ENCODE data around the gene ROS1. TPM values are rescaled to one million over a fixed set of nuclear protein-coding genes. Genes with fewer than 3 reads are reported as not detected.
"Not testable (repeated sequence)": the region's sequence is repeated elsewhere in the genome, so short reads cannot be mapped to it uniquely, and the experiment has no call there.

Gene ROS1
- total and polyA plus RNA-seq, 2 donors (not counting 1 experiment from before 2014, with no cell fraction given) = under 0.01 to 0.01 TPM

DNA sequence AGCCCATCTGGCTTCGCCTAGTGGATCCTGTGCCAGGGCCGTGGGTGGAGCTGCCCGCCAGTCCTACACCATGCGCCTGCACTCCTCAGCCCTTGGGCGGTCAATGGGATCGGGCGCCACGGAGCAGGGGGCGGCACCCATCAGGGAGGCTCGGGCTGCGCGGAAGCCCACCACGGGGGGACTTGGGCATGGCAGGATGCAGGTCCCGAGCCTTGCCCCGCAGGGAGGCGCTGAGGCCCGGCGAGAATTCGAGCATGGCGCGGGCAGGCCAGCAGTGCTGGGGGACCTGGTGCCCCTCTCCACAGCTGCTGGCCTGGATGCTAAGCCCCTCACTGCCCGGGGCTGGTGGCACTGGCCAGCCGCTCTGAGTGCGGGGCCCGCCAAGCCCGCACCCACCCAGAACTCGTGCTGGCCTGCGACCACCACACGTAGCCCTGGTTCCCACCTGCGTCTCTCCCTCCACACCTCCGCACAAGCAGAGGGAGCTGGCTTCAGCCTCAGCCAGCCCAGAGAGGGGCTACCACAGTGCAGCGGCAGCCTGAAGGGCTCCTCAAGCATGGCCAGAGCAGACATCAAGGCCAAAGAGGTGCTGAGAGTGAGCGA, 52.4 kb downstream of the ROS1 start:
- H3K27me3 ChIP-seq (ENCODE audit: control insufficient read depth, insufficient read depth, low read length) = no peaks in the 10 kb centered on the region
- no peaks in the 10 kb centered on the region for H4K20me1 ChIP-seq (ENCODE audit: control insufficient read depth, extremely low read depth, insufficient read depth, low read length)
- no peak for DNase-seq (ENCODE audit: low read depth in 2 of 2)
- no peak overlapping the region for H3K4me2 ChIP-seq (ENCODE audit: extremely low read depth, insufficient read depth, low read length)
- H3K27ac ChIP-seq (ENCODE audit: insufficient read depth, low read length) = no peak overlapping the region
- TF ChIP-seq, protein P1, sequence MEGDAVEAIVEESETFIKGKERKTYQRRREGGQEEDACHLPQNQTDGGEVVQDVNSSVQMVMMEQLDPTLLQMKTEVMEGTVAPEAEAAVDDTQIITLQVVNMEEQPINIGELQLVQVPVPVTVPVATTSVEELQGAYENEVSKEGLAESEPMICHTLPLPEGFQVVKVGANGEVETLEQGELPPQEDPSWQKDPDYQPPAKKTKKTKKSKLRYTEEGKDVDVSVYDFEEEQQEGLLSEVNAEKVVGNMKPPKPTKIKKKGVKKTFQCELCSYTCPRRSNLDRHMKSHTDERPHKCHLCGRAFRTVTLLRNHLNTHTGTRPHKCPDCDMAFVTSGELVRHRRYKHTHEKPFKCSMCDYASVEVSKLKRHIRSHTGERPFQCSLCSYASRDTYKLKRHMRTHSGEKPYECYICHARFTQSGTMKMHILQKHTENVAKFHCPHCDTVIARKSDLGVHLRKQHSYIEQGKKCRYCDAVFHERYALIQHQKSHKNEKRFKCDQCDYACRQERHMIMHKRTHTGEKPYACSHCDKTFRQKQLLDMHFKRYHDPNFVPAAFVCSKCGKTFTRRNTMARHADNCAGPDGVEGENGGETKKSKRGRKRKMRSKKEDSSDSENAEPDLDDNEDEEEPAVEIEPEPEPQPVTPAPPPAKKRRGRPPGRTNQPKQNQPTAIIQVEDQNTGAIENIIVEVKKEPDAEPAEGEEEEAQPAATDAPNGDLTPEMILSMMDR (conservative IDR thresholded peaks at IDR 0.05 in 1 of 2, IDR thresholded peaks at IDR 0.05 in 1 of 2; ENCODE audit: low read depth in 1 of 2, low read length in 2 of 2) = no peak
- no peak for TF ChIP-seq EZH2 (IDR thresholded peaks at IDR 0.05; ENCODE audit: low read length, missing control alignments)
- no peaks in the 10 kb centered on the region for H3K9me3 ChIP-seq (ENCODE audit: control insufficient read depth, insufficient read depth, low read depth, low read length)
- no peak overlapping the region for H2AFZ ChIP-seq (ENCODE audit: low read length)
- no peaks in the 10 kb centered on the region for H3K36me3 ChIP-seq (ENCODE audit: control insufficient read depth, insufficient read depth, low read length)
- H3K4me3 ChIP-seq (replicated peaks in 1 of 4; ENCODE audit: control extremely low read depth in 1 of 4, insufficient read depth in 1 of 4, low read depth in 3 of 4, low read length in 4 of 4) = no peak overlapping the region
- no peaks in the 10 kb centered on the region for H3K4me1 ChIP-seq (ENCODE audit: control insufficient read depth, extremely low read depth, insufficient read depth, low read length)
- H3K9ac ChIP-seq (ENCODE audit: insufficient read depth, low read length) = no peak overlapping the region
- H3K79me2 ChIP-seq (ENCODE audit: control insufficient read depth, insufficient read depth, low read length) = no peaks in the 10 kb centered on the region

DNA sequence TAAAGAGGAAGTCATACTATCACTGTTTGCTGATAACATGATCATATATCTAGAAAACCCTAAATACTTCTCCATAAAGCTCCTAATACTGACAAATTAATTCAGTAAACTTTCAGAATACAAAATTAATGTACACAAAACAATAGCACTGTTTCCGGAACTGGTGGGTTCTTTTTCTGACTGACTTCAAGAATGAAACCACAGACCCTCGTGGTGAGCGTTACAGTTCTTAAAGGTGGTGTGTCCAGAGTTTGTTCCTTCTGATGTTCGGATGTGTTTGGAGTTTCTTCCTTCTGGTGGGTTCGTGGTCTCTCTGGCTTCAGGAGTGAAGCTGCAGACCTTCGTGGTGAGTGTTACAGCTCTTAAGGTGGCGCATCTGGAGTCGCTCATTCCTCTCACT, 53.5 kb downstream of the ROS1 start:
- H2AFZ ChIP-seq (ENCODE audit: low read length); H3K27me3 ChIP-seq (ENCODE audit: control insufficient read depth, insufficient read depth, low read length); H4K20me1 ChIP-seq (ENCODE audit: control insufficient read depth, extremely low read depth, insufficient read depth, low read length); H3K9ac ChIP-seq (ENCODE audit: insufficient read depth, low read length); H3K27ac ChIP-seq (ENCODE audit: insufficient read depth, low read length); DNase-seq (ENCODE audit: low read depth in 2 of 2); H3K79me2 ChIP-seq (ENCODE audit: control insufficient read depth, insufficient read depth, low read length); H3K9me3 ChIP-seq (ENCODE audit: control insufficient read depth, insufficient read depth, low read depth, low read length); H3K4me2 ChIP-seq (ENCODE audit: extremely low read depth, insufficient read depth, low read length); H3K4me1 ChIP-seq (ENCODE audit: control insufficient read depth, extremely low read depth, insufficient read depth, low read length); H3K36me3 ChIP-seq (ENCODE audit: control insufficient read depth, insufficient read depth, low read length); H3K4me3 ChIP-seq (replicated peaks in 1 of 4; ENCODE audit: control extremely low read depth in 1 of 4, insufficient read depth in 1 of 4, low read depth in 3 of 4, low read length in 4 of 4): not testable (repeated sequence)

DNA sequence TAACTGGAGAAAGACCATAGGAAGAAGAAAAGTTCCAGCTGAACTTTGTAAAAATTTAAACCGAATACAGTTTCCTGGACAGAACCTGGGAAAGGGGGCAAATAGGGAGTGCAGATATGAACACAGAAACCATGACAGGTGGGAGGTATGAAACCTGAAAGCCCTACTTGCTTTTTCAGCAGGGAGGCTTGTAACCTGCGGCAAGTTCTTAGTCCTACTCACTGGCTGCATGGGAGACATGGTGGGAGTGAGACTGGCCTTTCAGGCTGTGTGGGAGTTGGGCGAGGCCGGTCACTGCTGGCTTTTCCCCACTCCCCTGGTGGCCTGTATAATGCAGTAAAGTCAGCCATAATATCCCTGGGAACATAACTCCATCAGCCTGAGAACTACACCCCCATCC, 54.2 kb downstream of the ROS1 start:
- Histone ChIP-seq H3K4me1 (ENCODE audit: control insufficient read depth, extremely low read depth, insufficient read depth, low read length) (no peaks in the 10 kb centered on the region), H3K36me3 (ENCODE audit: control insufficient read depth, insufficient read depth, low read length) (no peaks in the 10 kb centered on the region), H3K27me3 (ENCODE audit: control insufficient read depth, insufficient read depth, low read length) (no peaks in the 10 kb centered on the region), H3K4me2 (ENCODE audit: extremely low read depth, insufficient read depth, low read length) (no peak overlapping the region), H3K9me3 (ENCODE audit: control insufficient read depth, insufficient read depth, low read depth, low read length) (no peaks in the 10 kb centered on the region), H3K9ac (ENCODE audit: insufficient read depth, low read length) (no peak overlapping the region), H3K27ac (ENCODE audit: insufficient read depth, low read length) (no peak overlapping the region), H3K79me2 (ENCODE audit: control insufficient read depth, insufficient read depth, low read length) (no peaks in the 10 kb centered on the region), H4K20me1 (ENCODE audit: control insufficient read depth, extremely low read depth, insufficient read depth, low read length) (no peaks in the 10 kb centered on the region), H3K4me3 (replicated peaks in 1 of 4; ENCODE audit: control extremely low read depth in 1 of 4, insufficient read depth in 1 of 4, low read depth in 3 of 4, low read length in 4 of 4) (no peak overlapping the region), H2AFZ (ENCODE audit: low read length) (no peak overlapping the region)
- DNase-seq (ENCODE audit: low read depth in 2 of 2) = no peak
- no peak for TF ChIP-seq EZH2 (IDR thresholded peaks at IDR 0.05; ENCODE audit: low read length, missing control alignments)
- TF ChIP-seq, protein P1 (conservative IDR thresholded peaks at IDR 0.05 in 1 of 2, IDR thresholded peaks at IDR 0.05 in 1 of 2; ENCODE audit: low read depth in 1 of 2, low read length in 2 of 2) = no peak
